HG03060 (cell line): Measurements from ENCODE around the gene MSI2.

Source experiments
- ATAC-seq: cut with Tn5 transposase; IDR thresholded peaks from one replicate; pipeline ENCODE4 v1.9.1; 2021; ENCODE audit warnings: low read depth, moderate number of reproducible peaks; ENCODE audit not compliant: unreplicated experiment

MSI2 gene

DNA sequence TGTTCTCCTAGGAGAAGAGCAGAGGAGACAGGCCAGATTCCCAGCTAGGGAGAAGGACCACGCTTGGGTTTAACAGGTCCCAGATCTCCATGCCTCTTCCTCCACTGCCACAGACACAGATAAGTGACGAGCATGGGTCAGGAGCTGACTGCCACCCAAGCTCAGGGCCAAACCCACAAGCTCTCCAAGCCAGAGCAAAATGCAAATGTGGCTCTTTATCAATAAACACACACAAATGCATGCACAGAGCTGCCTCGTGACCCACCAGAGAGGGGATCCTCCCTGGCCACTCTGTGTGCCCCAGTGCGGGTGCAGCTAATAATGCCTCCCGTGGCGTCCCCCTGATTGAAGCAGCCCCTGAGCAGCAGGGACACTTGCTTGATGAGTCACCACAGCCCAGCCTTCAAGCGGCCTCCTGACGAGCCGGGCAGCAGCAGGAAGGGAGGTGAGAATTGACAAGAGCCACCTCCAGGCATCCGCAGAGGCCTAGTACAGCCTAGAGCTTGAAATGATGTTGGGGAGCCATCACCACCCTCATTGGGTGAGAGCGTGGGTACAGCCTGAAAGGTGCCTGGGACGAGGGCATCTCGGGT lies 344.9 kb downstream of the MSI2 start:
- ATAC-seq = no peak

DNA sequence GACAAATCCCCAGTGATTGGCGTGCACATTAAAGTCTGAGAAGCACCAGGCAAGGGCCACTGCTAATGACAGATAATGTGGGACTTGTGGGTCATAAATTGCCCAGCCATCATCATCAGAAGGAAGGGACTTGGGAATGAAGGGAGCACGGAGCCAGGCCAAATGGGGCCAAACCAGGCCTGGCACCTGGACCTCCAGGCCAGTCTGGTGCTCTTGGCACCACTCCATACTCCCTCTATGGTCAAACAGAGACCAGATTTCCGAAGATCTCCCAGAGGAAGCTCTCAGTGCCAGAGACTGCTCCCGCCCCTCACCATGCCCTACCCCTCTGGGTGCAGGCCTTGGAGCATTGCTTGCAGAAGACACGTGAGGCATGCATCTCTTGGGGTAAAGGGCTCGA lies 346.6 kb downstream of the MSI2 start:
- ATAC-seq = no peak

DNA sequence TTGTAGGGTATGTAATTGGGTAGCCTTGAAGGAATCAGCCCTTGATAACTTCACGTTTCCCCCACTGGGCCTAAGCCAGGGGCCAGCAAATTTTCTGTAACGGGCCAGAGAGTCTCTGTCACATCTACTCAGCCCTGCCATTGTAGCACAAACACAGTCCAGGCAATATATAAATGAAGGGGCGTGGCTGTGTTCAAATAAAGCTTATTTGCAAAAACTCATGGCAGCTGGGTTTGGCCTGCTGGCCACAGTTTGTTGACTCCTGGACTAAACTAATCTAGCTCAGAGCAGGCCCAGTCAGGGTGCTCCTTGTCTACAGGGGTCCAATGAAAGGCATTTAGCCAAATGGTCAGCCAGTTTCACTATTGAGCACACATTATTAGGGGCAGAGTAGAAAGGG lies 347.2 kb downstream of the MSI2 start:
- ATAC-seq = no peak

DNA sequence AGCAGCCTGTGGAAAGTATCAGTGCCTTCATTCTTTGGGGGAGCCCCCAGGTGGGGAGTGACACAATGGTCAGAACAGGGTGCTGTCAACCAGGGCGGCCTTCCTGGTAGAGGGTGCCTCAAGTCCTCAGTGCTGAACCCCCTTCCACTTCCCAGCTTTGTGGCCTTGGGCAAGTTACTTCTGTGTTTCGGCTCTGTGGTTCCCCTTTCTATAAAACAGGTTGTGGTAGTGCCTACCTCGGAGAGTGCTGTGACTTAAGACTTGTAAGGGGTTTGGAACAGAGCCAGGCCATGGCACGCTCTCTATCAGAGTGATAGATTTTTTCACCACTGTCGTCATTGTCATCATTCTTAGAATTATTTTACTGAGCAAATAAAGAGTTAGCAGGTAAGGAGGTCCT lies 347.7 kb downstream of the MSI2 start:
- peak; percentile 43 for ATAC-seq

DNA sequence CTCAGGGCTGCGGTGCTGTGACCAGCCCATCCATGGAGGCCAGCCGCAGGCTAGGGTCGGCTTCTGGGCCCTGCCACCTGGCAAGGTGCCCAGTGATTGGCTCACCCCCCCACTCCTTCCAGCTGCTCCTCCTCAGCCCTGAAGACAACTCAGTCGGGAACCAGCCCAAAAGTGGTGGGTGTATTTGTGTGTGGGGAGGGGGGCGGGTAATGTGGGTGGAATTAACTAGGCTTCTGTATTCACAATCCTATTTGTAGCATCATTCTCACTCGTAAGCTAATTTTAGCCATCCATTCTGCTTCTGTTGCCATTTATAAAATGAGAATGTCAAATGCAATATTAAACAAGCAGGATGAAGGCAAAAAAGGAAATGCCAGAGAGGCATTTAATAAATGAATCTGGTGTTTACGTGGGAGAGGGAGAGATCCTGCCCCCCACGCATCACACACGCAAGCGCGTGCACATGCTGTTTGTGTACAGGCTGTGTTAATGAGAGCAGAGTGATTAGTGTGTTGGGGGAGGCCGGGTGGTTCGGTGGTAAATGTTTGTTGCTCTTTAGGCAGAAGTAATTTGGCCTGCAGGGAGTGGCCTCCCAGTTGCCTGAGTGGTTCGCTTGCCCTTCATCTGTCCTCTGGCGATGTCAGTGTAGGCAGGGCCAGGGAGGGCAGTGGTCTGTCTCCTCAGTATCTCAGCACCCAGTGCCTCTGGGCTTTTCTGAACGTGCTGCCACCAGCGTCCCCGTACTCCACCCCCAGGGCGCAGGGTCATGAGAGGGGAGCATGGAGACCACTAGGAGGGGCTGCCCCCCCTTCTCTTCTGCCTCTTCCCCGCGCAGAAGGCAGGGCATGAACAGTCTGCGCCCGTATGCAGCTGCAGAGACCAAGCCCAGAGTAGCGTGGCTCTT lies 348.7 kb downstream of the MSI2 start:
- ATAC-seq = no peak

DNA sequence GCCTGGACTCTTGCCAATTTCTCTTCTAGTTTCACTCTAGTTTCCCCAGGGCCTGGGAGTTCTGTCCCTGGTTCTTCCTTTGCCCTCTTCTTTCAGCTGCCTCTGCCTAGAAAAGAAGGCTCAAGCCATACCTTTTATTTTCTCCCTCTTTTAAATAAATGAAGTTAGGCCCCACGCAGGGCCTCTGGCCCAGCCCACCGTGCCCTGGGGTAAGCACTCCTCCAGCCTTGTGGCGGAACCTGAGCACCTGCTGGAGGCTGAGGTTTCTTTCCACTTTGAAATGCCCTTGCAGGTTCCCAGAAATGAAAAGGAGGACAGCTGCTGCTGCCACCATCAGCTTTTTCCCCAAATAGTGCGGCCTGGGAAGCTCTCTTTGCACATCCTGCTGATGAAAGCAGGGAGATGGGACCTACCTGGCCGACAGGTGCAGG lies 349.4 kb downstream of the MSI2 start:
- no peak for ATAC-seq

DNA sequence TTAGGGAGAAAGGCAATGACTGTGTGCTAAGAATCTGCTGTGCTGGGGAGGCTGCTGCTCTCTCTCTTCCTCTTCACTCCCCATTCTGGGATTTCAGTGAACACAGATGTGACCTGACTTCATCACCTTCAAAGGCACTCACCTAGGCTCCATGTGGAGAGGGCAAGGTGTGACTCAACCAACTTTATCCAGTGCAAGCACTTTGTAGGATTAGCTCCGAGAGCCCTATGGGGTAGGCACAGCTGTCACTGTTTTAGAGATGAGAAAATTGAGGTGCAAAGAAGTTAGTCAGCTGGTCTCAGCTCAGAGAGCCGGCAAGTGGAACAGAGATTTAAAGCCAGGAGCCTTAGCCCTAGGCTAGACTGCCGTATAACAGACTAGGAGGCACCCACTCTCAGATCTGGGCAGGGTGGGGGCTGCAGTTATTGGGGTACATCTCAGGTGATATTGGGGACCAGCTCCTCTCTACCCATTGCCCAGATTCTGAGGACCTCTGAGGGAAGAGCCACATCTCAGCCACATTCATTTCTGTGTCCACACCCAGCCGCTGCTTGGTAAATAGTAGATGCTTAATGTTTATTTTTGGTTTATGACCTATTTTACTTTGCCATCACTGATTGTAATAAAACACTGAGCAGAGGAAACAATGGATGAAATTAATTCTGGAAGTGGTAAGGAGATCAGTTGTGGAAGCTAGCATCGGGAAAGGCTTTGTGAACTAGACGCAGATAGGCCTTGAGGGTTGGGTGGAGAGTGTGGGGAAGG lies 350.0 kb downstream of the MSI2 start:
- no peak for ATAC-seq

DNA sequence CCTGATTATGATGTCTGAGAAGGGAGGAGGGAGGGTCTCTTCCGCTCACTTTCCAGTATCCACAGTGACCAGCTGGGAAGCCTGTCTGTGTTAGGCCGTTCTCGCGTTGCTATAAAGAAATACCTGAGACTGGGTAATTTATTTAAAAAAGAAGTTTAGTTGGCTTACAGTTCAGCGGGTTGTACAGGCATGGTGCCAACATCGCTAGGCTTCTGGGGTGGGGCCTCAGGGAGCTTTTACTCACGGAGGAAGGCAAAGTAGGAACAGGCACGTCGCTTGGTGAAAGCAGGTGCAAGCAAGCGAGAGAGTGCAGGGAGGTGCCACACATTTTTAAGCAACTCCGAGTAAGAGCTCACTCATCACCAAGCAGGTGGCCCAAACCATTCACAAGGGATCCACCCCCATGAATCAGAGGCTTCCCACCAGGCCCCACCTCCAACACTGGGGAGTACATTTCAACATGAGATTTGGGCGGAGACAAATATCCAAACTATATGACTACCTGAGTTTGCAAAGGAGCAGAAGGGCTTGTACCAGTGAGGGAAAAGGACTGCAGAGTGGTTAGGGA lies 351.3 kb downstream of the MSI2 start:
- no peak for ATAC-seq

DNA sequence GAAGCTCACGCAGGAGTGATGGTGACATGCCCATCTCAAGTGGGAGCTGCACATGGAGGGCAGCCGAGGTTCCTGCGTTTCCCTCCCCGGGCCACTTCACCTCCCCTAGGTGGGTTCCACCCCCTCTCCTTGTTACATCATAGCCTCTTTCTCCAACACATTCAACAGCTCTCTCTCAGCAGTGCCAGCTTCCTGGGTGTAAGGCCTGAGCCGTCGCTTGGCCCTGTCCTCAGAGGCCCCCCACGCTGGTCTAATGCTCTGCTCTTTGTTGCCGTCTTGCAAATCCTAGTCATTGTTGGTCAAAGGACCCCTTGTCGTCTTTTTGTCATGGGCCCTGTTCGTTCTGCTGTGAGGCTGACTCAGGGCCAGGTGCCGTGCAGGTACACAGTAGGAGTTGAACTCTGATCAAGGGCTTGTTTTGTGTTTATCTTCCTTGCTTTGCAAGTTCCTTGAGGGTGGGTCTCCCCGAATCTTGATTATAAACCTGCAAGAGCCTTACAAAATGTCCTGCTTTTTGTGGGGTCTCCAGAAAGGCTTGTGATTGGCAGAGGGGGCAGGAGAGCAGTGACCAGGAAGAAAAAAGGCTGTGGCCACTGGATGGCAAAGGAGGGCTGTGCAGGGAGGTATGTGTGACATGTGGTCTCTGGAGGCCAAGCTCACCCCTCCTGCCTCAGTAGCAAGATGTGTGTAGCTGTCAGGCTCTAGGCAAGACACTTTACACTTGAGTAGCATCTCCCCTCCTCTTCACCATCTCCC lies 352.2 kb downstream of the MSI2 start:
- ATAC-seq = no peak

DNA sequence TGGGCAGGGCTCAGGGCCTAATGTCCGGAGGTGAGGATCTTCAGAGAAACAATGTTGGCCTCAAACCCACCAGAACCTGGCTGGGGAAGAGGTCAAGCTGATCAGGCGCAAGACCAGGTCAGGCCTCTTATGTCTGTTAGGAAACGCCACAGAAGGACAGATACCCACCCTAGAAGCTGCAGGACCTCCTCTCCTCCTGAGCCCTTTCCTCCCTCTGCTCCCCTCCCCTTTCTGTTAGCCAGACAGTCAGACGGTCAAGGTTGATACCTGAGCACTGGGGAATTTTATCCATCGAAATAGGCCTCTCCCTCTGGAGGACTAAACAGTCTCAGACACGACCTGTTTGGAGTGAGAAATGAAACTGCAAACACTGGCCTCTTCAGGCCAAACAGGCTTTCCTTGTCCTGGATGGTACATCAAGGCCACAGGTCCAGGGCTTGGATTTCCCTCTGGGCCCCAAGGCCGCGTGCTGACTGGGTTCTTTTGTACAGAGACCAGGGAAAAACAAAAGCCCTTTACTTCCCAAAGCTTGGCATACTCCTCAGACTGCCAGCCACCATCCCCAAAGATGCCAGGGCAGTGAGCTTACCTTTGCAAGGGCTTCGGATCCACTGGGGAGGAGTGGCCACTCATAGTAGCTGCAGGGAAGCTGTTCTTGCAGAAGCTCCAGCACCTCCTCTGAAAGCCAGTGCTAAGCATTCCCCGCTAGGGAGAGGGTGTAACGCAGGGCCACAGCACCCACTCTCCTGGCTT lies 353.0 kb downstream of the MSI2 start:
- ATAC-seq = no peak

DNA sequence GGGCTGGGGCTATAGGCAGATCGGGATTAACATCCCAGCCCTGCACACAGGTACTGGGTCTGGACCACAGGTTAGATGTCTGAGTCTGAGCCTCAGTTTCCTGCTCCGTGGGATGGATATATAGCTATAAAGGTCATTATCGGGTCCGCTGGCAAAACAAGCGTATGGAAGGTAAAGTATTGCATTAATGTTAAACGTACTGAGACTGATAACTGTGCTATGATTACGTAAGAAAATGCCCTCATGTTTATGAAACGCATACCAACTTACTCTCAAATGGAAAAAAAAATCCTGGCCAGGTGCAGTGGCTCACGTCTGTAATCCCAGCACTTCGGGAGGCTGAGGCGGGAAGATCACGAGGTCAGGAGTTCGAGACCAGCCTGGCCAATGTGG lies 353.6 kb downstream of the MSI2 start:
- ATAC-seq = no peak

DNA sequence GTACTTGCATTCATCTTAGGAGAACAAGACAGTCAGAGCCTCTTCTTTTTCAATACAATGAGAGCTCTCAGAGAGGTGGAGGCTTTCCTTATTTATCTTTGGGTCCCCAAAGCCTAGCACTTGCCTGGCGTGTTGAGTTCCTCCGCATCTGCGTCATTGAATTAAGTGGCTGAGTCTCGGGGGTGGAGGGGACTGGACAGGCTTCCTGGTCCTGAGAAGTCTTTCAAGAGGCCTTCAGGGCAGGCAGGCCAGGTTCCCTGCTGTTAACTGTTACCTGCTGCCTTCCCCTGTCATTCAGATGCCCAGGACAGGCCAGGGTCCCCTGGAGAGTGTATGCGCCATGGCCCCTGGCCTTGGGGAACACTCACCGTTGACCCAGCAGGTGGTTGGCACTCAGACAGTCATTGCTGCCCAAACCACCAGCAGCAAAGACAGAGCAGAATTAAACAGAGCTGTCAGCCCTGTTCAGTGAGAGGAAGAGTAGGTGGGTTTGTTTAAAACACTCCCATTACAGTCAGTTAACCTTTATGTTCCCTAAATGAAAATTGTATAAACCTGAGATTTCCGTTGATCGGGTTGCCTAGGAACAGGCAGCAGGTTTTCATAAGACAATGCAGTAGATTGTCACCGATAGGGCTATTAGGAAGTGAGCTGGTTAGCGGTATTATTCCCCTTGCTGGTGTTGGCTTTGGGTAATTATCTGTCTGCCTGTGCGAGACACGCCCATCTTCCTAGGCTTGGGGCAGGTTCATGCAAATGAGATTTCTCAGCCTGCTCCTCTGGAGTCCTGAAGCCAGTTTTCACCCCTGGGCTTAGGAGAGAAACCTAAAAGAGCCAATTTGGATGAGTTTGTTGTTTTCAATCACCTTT lies 356.1 kb downstream of the MSI2 start:
- no peak for ATAC-seq

DNA sequence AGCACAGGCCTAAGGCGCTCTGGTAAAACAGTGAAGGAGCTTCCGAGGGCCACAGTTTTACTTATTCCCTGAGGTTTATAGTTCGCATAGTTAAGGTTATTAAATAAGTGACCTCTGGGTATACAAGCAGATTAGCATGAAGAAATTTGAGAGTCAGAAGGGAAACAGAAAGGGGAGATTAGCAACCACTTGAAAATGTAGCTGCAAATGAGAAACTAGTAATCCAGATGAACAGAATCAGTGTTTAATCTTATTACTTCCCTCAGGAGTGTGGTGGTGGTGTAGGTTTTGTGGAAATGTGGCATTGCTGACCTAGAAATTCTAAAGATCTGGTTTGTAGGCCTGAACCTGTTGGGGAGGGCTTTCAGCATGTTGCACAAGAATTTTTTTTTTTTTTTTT lies 358.4 kb downstream of the MSI2 start:
- no peak for ATAC-seq

DNA sequence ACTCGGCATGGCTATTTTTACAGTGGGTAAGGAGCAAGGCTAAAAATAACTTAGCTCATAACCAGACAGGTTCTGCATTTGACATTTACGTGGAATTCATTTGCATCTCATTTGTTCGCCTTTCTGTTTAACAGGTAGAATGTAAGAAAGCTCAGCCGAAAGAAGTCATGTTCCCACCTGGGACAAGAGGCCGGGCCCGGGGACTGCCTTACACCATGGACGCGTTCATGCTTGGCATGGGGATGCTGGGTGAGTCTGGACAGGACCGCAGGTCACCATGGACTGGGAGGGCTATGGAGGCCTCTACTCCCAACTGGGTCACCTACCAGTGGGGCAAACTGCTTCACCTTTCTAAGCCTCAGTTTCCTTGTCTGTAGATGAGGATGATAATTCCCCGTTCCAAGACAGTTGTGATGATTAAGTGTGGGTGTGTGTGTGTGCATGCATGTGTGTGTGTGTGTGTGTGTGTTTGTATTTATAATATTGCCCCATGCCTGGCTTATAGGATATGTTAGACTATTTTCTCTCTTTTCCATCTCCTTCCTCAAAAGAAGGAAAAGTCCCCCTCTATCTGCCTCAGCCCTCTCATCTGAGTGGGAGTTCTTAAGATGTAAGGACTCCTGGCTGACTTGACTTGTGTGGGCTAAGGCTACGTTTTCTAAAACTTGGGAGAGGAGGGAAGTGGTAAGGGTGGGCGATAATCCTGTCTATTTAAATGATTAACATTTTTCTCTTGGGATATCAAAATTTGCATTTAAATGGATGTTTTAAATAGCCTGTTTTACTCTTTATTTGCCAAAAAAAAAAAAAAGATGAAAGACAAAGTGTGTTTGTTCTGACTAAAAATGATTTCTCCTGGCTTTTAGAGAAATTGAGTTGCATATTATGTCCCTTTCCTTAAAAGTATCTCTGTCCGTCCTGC lies 359.8 kb downstream of the MSI2 start:
- no peak for ATAC-seq

DNA sequence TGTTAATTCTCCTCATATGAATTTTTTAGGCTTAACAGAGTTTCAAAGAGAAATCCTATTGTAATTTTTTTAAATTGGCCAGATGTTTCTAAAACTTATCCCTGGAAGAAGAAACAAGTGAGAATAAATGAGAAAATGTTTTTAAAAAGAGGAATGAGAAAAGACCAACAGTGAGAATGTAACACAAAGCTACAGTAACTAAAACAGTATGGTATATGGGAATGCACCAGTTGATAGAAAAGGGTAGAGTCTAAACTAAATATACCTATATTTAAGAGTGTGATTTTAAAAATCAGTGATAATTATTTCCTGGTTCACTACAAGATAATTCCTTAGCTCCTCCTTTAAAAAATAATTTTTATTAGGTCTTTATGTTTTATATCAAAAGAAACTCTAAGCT lies 360.9 kb downstream of the MSI2 start:
- ATAC-seq = no peak

DNA sequence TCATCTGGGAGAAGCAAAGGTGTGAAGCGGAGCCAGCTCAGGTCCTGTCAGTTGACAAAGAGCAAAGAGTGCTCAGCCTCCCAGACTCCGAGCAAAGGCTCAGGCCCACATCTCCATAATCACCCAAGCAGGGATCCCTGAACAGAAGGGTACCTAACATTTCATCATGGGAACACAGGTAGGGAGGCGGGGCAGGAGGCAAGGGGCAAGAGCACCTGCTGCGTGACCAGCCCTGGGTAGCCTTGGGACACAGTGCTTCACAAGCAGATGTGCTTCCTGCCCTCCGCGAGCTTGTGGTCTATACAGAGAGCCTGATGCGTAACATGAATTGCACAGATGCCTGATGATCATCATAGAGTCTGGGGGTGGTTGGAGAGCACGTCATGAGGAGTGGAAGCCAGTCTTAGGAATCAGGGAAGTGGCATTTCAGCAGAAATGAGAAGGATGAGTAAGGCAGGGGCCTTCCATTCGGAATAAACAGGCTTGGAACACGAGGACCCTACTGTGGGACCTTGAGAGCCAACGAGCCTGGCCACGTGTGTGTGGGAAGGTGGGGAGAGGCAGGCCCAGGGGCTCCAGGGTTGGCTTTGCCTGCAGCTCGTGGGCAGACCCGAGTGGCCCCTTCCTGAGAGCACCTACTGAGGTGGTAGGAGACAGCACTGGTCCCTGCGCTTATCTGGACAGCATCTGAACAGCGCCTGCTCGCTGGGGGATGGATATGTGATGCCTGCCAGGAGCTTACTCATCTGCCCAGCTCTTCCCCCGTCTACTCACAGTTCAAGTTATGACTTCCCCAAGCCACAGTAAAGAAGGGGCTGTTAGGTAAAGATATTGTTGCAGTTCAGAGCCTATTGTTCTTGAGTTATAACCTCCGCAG lies 363.0 kb downstream of the MSI2 start:
- ATAC-seq = no peak

DNA sequence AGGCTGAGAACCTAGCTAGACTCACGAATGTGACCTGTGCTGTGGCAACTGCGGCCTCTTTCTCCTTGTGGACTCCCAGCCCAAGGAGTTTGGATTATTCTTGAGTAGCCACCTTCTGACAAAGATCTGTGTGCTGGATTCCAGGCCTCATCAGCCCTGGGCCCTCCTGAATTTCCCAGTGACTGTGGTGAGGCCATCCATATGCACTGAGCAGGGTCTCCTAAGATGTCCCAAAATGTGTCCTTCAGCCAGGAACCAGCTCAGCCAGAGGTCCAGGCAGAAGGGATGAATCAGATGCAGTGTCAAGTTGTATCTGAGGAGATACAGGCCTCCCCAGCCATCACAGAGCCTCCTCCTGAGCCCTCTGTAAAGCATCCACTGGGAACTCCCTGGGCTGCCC lies 364.3 kb downstream of the MSI2 start:
- no peak for ATAC-seq
